Inflammatory macrophage (primary cell): ENCODE measurements around the gene ADGRL3.
"Not testable (repeated sequence)": the region's sequence is repeated elsewhere in the genome, so short reads cannot be mapped to it uniquely, and the experiment has no call there.

Experiments used
- DNase-seq, 2 donors: peaks; one replicate each; pipeline ENCODE4 v3.0.0-alpha.2; 2020 to 2022

The ADGRL3 gene

DNA sequence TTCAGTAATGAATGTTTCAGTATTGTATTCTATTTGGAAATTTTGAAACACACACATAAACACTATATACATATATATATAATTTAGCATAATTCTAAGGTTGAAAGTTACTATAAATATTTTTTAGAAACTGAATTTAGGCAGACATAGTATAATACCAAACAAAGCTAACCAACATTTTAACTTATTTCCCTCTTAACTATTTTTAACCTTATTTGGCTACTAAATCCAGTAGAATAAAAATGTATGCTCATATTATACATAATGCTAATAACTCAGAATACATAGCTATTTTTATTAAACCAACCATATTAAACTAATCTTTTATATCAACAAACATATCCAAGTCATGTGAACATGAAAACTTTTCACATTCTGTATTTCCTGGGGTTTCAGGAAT, 563.6 kb downstream of the ADGRL3 start:
- no peak for DNase-seq

DNA sequence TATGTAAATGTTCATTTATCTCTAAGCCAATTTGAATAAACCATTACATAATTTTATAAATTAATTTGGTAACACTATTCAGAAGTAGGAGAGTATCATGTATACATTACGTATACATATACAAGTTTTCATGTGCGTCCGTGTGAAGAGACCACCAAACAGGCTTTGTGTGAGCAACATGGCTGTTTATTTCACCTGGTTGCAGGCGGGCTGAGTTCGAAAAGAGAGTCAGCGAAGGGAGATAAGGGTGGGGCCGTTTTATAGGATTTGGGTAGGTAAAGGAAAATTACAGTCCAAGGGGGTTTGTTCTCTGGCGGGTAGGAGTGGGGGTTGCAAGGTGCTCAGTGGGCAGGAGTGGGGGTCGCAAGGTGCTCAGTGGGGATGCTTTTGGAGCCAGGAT, 564.0 kb downstream of the ADGRL3 start:
- DNase-seq = not testable (repeated sequence)

DNA sequence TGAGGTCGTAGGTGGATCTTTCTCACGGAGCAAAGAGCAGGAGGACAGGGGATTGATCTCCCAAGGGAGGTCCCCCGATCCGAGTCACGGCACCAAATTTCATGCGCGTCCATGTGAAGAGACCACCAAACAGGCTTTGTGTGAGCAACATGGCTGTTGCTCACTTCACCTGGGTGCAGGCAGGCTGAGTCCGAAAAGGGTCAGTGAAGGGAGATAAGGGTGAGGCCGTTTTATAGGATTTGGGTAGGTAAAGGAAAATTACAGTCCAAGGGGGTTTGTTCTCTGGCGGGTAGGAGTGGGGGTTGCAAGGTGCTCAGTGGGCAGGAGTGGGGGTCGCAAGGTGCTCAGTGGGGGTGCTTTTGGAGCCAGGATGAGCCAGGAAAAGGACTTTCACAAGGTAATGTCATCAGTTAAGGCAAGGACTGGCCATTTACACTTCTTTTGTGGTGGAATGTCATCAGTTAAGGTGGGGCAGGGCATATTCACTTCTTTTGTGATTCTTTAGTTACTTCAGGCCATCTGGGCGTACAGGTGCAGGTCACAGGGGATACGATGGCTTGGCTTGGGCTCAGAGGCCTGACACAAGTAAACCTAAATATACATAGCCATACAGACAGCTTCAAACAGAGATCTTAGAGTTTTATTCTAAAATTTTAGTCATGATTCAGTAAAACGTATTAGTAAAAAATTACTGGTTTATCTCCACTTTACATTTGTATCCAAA, 569.5 kb downstream of the ADGRL3 start:
- not testable (repeated sequence) for DNase-seq

DNA sequence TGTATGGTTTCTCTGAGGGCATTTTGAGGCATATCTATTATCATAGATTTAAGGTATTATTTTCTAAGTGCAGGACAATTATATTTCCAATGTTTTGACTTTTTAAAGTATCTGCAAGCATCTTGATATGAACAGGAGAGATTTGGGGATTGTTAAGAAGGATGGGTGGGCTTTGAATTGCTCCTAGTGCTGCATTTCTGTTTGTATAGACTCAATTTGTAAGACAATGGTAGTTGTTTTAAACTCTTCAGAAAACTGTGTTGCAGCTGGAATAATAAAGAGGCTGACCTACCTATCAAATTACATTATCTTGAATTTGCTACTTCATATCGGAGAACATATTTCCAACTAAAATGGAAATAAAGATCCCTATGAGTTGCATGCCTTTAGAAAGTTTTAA, 570.3 kb downstream of the ADGRL3 start:
- DNase-seq = no peak

DNA sequence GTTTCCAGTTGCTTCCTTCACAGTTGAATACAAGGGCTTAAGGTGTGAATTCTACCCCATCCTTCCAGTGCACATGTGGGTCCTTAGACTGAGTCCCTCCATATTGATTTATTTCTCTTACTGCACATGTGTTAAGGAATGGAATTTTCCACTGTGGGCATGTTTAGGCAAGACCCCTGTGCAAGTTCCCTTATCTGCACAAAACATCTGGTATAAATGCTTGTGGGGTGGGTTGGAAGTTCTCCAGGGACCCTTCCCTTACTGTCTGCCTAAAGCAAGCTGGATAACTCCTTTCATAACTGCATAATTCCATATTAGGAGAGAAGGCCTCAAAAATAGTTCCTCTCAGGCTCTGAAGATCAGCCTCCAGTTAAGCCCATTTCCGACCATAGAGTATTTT, 570.9 kb downstream of the ADGRL3 start:
- DNase-seq = no peak

DNA sequence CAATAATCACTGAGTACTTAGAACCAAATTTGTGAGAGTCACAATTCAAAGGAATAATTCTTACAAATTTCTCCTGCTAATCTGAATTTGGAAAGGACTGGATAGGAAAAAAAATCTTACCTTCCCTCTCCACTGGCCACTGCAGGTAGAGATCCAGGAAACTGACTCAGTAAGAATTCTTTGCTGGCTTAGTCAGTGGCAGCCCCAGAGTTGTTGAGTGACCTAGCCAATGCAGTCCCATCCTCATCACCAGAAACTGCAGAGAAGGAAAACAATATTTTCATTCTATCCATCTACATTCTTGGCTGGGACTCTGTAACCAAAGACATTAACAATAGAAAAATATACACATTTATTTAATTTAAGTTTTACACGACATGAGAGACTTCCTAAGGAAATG, 572.0 kb downstream of the ADGRL3 start:
- DNase-seq = no peak

DNA sequence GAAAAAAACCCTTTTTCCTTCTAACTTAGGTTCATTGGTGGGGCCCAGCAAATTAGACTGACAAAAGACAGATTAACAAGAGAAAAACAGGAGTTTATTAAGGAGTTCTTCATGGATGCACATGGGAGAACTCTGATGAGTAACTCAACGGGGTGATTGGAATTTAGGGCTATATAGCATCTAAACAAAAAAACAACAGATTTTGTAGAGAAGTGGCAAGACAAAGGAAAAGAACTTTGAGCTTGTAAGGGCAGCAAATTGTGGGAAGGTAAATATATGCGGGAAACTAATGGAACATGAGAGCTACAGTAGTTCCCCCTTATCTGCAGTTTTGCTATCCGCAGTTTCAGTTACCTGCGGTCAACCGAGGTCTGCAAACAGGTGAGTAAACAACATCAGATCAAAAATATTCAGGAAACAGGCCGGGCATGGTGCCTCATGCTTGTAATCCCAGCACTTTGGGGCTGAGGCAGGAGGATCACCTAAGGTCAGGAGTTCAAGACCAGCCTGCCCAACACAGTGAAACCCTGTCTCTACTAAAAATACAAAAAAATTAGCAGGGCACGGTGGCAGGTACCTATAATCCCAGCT, 573.6 kb downstream of the ADGRL3 start:
- DNase-seq = no peak

DNA sequence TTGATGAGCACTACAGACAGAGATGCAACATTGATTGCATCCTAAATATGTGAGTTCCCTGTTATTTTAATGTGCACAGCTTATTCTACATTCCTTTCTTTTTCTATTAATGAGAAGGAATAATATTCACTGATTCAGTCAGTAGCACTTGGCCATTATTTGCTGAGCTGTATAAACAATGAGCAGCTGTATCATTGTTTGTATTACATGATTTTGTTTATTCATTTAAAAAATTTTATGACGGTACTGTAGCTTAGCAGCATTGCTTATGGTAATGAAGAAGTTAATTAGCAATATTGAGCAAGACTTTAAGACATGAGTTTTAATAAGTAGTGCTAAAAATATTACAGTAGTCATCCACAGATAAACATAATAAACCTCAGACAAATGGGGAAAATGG, 582.0 kb downstream of the ADGRL3 start:
- DNase-seq = no peak

DNA sequence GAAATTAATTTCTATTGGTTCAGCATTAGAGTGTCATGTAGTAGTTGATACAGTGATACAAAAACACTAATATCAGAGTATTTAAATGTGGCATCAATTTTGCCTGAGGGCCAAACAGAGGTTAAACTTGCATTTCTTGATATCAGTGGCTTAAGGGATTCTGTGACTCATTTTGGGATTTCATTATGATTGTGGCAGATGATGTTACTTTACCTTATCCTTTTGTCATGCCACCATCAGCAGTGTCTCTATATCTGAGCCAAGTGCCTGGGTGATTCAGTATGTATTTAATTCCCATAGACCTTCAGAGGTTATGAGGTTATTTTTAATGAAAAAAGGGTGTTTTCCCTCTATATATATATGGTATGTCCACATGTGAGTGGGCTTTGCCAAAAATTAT, 582.9 kb downstream of the ADGRL3 start:
- DNase-seq = no peak

DNA sequence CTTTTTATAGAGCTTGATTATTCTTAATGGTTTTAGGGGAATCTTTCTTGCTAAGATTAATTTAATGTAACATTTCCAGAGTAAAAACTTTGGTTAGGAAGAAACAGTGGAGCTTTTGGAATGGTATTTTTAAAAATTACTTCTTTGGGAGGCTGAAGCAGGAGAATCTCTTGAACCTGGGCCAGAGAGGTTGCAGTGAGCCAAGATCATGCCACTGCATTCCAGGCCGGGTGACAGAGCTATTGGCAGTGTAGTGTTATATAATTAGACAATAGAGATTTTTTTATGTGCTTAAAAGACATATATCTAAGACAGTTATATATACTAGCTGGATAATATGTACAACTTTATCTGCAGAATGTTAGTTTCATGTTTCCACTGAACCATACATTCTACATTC, 585.6 kb downstream of the ADGRL3 start:
- no peak for DNase-seq

DNA sequence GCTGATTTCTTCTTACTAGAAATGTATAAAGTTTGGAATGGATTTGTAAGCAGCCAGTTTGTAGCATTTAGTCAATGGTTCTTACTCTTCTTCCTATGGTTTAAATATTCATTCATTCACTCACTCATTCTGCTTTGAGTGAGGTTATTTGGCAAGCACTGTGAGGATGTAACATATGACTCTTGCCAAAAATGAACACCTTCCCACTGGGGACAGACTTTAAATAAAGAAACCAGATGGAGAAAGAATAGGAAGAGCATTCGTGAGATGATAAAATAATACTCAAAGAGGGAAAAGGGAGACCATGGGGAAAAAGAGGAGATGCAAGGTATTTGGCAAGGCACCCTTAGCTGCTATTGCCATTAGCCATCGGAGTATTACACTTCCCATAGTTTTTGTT, 586.1 kb downstream of the ADGRL3 start:
- DNase-seq = no peak

DNA sequence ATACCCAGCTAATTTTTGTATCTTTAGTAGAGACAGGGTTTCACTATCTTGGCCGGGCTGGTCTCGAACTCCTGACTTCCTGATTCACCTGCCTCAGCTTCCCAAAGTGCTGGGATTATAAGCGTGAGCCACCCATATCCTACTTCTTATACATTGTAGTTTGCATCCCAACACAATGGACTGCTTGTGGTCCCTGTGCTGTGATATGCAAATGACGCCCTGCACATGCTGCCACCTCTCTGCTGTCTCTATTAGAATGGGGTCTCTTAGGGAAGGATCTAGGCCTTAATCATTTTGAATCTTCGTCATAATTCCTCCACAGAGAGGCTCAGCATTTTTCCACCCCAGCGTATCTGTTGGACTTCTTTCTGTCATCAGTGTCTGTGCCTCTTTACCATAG, 595.9 kb downstream of the ADGRL3 start:
- DNase-seq = no peak

DNA sequence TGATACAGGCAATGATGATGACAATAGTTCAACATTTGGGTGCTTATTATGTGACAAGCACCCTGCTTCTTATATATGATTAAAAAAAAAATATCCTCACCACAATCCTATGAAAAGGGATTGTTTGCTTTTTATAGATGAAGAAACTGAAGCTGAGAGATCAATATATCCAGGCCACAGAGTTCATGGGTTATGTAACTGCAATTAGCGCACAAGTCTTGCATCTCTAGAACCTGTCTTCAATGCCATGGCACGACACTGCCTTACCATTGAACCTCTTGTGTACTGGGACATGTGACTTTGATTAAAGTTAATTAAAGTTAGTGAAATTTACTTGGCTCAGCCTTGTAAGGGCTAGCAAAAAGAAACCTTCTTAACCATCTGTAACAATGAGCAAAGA, 599.7 kb downstream of the ADGRL3 start:
- no peak for DNase-seq

DNA sequence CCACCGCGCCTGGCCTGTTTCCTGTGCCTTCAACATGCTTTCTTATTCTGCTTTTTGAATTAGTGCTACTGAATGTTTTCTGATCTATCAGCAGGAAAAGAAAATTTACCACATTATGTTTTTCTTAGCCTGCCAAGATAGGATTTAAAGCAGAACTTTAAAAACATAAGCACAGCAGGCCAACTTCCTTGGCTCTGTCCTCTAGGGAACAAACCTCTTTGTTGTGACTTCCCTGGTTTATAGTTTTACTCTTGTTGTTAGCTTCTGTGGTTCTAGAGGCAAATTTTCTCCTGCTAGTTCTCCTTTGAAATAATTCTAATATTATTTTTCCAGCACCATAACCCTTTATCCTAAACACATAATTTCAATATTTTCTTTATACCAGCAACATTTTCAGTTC, 605.1 kb downstream of the ADGRL3 start:
- no peak for DNase-seq

DNA sequence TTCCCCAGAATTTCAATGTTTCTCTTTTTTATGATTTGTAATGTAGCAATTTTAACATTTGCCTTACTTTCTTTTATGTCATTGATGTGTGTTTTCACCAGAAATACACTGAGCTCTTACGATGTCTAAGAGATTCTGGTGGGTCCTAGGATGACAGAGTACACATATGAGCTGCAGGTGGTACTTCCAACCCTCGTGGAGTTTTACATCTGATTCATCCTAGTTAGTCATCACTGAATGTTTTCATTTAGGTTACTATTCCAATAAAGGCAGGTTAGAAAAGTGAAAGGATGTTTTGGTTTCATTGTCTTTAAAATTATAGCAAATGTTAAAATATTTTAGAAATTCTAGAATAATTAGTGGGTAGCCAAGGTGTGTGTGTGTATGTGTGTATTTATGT, 605.9 kb downstream of the ADGRL3 start:
- no peak for DNase-seq

DNA sequence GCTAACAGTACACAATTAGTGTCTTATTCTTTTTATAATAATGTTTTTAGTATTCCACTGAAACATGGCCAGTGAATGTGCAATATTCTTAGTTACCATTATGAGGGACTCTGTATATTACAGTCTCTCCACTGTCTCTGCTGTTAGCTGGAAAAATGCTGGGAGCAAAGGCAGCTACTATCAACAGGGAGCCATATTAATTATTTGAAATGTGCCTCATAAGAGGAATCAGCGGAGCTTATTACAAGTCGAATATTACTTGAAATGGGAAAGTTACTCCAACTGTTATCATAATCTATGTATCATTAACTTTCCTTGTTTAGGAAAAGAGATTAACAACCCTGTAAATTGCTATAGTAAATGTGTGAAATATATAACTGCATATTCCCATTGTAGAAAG, 612.0 kb downstream of the ADGRL3 start:
- DNase-seq = no peak

DNA sequence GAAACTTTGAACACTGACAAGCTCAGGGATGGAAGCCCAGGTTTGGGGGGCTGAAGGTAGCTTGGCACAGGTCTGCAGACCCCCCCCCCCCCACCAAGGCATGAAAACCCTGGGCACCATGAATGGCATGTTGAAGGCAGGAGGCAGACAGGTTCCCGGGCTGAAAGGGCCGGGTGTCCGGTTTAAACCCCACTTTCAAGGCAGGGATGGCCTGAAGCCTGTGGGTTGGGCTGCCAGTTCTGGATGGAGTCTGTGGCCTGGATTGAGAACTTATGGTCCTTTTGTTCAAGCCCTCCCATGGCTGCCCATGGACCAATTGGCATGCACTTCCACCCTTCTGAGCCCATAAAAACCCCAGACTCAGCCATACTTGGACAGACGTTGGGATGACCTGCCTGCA, 616.9 kb downstream of the ADGRL3 start:
- DNase-seq = no peak

DNA sequence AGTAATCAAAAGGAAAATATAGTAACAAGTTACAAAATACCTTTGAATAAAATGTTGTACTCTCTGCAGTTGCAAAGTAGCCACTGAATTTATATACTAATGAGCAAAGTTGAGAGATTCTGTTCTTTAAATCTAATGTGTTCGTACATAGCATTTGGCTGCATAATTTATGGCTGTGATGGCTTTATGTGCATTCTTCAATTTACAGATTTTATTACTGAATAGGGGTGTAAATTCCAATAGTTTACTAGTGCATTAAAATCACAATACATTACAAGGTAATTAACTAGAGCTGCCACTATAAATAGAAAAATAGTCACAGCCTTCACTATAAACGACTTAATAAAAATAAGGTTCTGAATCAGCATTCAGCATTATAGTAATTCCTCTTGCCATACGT, 620.0 kb downstream of the ADGRL3 start:
- DNase-seq = no peak

DNA sequence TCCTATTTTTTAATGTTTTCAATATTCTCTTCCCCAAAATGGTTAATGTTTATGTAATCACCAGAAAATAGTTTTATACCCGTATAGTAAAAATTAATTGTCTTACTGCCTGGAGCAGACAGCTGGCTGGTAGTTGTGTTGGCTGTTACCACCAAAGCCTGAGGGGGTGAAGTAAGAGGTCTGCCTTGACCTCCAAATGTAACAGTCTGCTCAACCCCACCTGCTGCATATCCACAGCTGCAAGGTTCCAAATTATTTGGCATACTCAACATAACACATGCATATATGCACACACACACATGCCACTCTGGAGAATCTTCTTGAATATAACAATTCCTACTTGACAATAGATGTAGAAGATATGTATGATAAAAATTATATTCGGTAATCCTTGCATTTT, 624.3 kb downstream of the ADGRL3 start:
- no peak for DNase-seq

DNA sequence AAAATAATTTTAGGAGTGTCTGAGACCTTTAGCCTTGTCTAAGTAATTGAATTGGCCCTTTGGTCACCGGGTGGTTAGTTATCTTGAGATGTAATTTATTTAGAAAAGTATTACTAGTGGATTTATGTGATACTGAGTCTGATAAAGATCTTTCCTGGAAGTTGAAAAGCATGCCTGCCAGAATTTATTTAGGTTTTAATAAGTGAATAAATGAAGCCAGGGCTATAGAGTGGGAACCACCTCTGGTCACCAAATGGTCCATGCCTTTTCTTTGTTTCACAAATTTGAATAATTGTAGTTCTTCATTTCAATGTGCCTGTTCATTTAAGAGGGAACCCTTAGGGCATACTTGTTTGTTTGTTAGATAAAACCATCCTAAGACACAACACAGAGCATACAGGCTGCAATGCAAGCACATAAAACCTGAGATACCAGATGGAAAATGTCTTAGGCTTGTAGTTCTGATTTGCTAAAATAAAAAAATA, 627.8 kb downstream of the ADGRL3 start:
- no peak for DNase-seq

DNA sequence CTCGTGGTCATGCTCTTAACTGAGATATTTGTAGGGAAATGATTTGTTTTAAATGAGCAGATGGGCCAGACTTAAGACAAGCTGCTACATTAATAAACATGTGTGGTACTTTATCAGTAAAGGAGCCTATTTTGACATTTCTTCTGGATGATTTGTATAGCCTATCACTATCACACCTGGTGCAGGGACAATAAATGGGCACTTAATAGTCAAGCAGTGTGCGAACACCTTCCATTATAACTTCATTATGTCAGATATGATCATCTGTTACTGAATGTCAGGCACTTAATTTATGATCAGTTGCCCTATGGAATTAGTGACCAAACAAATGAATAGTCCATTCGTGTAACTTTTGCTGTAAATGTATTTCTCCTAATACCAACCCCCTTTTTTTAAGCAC, 628.8 kb downstream of the ADGRL3 start:
- no peak for DNase-seq

DNA sequence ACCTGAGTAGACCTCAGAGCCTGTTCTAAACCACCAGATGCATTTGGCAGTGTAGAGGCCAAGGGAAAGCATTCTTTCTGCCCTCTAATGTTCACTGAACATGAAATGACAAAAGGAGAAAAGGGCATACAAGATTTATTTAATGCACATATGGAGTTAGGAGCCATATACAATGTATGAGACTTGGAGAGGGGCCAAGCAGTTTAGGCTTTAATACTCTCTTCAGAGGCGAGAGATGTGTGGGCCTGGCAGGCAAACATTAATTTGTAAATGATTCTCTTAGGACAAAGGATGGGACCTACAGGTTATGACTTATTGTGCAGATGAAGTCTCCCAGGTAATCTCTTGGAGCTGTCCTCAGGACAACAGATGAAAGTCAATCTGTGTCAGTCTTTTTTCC, 631.9 kb downstream of the ADGRL3 start:
- no peak for DNase-seq

DNA sequence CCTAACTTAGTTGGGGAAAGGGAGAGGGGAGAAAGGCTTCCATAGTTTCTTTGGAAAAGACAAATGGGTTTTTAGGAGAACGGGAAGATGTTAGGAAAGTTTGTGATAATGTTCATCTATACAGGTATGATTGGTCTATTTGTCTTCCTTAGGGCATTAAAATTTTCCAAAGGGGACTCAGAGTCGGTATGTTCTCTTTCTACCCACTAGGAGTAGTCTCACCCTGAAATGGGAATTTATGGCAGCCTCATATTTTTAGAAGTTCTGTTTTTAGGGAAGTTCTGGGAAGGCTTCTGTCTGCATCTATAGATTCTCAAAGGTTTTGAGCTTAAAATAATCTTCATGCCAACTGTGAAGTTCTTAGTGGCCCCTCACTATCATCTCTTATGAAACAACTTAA, 637.3 kb downstream of the ADGRL3 start:
- DNase-seq = no peak

DNA sequence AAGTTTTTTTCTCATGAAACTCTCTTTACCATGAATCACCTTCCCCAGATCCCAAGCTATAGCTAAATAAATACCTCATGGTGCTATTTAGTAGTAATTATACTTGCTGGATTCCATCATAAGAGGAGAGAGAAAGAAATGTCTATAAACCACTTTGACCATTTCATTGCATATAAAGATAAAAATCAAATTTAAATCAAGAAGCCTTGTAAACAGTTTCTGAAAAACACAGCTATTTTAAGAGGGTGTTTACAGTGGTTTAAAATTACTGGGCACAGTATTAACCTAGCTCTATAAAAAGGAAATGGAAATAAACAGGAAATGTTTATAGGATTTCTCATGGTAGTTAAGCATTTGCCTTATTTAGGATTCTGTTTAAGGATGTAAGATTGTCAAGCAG, 637.9 kb downstream of the ADGRL3 start:
- no peak for DNase-seq

DNA sequence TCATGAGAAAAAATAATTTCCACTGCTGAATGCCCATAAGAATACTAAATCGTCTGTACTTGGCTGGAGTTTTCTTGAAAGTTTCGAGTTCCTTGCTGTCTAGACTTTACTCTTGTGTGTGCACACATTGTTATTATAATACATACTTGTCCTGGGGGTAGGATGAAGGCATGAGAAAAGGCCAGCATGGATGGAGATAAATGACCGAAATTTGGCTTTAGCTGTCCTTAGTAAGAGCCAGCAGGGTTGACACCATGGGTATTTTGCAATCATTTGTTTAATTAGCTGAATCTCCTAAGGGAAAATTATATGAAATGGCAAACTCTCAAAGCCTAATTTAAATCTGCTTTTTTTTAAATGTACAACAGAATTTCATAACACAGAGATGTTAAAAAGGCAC, 641.6 kb downstream of the ADGRL3 start:
- no peak for DNase-seq
